Measurements from ENCODE around the gene UNC93A.

UNC93A gene

GRCh38 chr6:167291623-167292300 is 647 bp downstream of the UNC93A start:
- H3F3A ChIP-seq (ENCODE audit: insufficient read depth): no peaks in the 10 kb centered on the region
- no peak overlapping the region for H3K9ac ChIP-seq (ENCODE audit: low read length)
- H3K79me2 ChIP-seq (ENCODE audit: insufficient read depth, low read length): no peaks in the 10 kb centered on the region
- H3K9me3 ChIP-seq (ENCODE audit: insufficient read depth, low read length): no peaks in the 10 kb centered on the region
- no peak for TF ChIP-seq CTCF (IDR thresholded peaks at IDR 0.05; ENCODE audit: insufficient read depth, low read length, poor library complexity, severe bottlenecking)
- TF ChIP-seq EZH2phosphoT487 (conservative IDR thresholded peaks at IDR 0.05; ENCODE audit: low read length): no peak
- H3K27me3 ChIP-seq (ENCODE audit: low read length): no peaks in the 10 kb centered on the region
- H3K4me2 ChIP-seq (ENCODE audit: low read depth, low read length, poor library complexity, severe bottlenecking): no peak overlapping the region
- no peak overlapping the region for H3K27ac ChIP-seq (ENCODE audit: low read depth, low read length)
- no peaks in the 10 kb centered on the region for H3K36me3 ChIP-seq (ENCODE audit: low read length)
- no peak overlapping the region for H2AFZ ChIP-seq (ENCODE audit: low read depth, low read length, severe bottlenecking)
- no peak overlapping the region for H3K4me3 ChIP-seq (ENCODE audit: insufficient read depth, low read length, poor library complexity, severe bottlenecking)
- H4K20me1 ChIP-seq (ENCODE audit: low read depth, low read length): no peaks in the 10 kb centered on the region
- H3K9me2 ChIP-seq (replicated peaks; ENCODE audit: insufficient read depth, low read length): no peaks in the 10 kb centered on the region

DNA sequence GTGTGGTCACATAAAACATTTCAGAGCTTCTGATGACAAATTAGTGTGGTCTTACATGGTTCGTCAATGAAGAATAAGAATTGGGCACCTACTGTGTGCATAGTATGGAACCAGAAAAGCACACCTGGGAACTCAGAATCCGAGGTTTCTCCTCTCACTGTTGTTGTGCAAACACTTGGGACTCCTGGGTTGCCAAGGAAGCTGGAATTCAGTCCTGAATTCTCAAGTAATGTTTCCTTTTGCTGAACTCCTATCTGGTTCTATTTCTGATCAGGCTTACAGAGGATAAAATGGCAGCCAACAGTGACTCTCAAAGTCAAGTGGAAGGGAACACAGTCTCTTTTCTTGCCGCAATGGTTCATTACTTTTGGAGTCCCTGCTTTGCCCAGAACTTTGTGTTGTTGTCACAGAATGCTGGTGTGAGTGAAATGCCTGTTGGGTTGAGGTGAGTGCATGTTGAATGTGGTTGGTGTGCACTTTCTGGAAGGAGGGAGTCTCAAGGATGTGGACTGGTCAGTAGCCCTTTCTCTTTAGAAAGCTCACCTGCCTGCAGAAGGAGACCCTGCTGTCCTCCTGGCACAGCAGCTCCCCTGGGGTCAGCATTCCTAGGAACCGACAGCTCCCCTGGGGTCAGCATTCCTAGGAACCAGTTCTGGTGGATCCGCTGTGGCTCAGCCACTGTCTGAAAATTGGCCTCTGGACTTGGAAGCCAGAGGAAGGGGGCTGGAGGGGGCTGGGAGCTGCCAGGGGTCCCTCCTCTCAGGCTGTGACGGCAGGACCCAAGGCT is 1.4 kb downstream of the UNC93A start:
- Histone ChIP-seq H3K4me2 (ENCODE audit: low read depth, low read length, poor library complexity, severe bottlenecking) (no peak overlapping the region), H2AFZ (ENCODE audit: low read depth, low read length, severe bottlenecking) (no peak overlapping the region), H4K20me1 (ENCODE audit: low read depth, low read length) (no peaks in the 10 kb centered on the region), H3K27ac (ENCODE audit: low read depth, low read length) (no peak overlapping the region), H3K4me3 (ENCODE audit: insufficient read depth, low read length, poor library complexity, severe bottlenecking) (no peak overlapping the region), H3K27me3 (ENCODE audit: low read length) (no peaks in the 10 kb centered on the region), H3K9me3 (ENCODE audit: insufficient read depth, low read length) (no peaks in the 10 kb centered on the region), H3F3A (ENCODE audit: insufficient read depth) (no peaks in the 10 kb centered on the region), H3K9me2 (replicated peaks; ENCODE audit: insufficient read depth, low read length) (no peaks in the 10 kb centered on the region), H3K36me3 (ENCODE audit: low read length) (no peaks in the 10 kb centered on the region), H3K79me2 (ENCODE audit: insufficient read depth, low read length) (no peaks in the 10 kb centered on the region), H3K9ac (ENCODE audit: low read length) (no peak overlapping the region)
- TF ChIP-seq CTCF (IDR thresholded peaks at IDR 0.05; ENCODE audit: insufficient read depth, low read length, poor library complexity, severe bottlenecking): no peak
- TF ChIP-seq EZH2phosphoT487 (conservative IDR thresholded peaks at IDR 0.05; ENCODE audit: low read length): no peak

DNA sequence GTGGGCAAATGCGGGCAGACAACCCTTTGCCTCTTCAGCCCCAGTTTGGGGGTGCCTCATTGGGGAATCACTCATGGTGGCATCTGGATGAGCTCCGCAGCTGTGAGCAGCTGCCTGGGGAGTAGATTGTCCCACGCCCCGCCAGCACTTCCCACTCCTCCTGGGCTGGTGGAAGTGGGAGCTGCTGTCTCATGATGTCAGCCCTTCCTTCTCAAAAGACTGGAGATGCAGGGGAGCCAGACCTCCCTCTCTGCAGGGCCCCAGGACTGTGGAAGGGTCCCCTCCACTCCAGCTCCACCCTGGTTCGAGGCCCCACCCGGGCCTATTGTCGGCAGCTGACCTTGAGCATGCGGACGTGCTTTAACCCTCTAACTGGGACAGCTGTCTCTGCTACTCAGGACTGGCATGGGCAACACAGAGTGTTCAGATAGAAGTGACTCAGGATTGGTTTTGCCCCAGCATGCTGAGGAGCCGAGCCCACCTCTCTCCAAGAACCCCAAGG is 2.0 kb downstream of the UNC93A start:
- Histone ChIP-seq H3K4me3 (ENCODE audit: insufficient read depth, low read length, poor library complexity, severe bottlenecking) (no peak overlapping the region), H3K9me3 (ENCODE audit: insufficient read depth, low read length) (no peaks in the 10 kb centered on the region), H3F3A (ENCODE audit: insufficient read depth) (no peaks in the 10 kb centered on the region), H3K79me2 (ENCODE audit: insufficient read depth, low read length) (no peaks in the 10 kb centered on the region), H3K27ac (ENCODE audit: low read depth, low read length) (no peak overlapping the region), H3K36me3 (ENCODE audit: low read length) (no peaks in the 10 kb centered on the region), H3K9ac (ENCODE audit: low read length) (no peak overlapping the region), H3K27me3 (ENCODE audit: low read length) (0 out of 2 replicates have a peak, but pooled peaks cover 4% of the 10 kb centered on the region), H2AFZ (ENCODE audit: low read depth, low read length, severe bottlenecking) (no peak overlapping the region), H4K20me1 (ENCODE audit: low read depth, low read length) (no peaks in the 10 kb centered on the region), H3K4me2 (ENCODE audit: low read depth, low read length, poor library complexity, severe bottlenecking) (no peak overlapping the region), H3K9me2 (replicated peaks; ENCODE audit: insufficient read depth, low read length) (no peaks in the 10 kb centered on the region)
- TF ChIP-seq EZH2phosphoT487 (conservative IDR thresholded peaks at IDR 0.05; ENCODE audit: low read length) (no peak), CTCF (IDR thresholded peaks at IDR 0.05; ENCODE audit: insufficient read depth, low read length, poor library complexity, severe bottlenecking) (no peak)

Measured in SU-DHL-6 (cell line).